DOHH2 (cell line): Measurements from ENCODE around the gene EYA2.

ENCODE experiments used
- H3F3A ChIP-seq: fragments of 200-600 bp; sonication (generic), shearing (Covaris generic); 2 replicates; pipeline ENCODE4 v1.6.0; 2016; ENCODE audit warnings: antibody characterized with exemption, mild to moderate bottlenecking; ENCODE audit not compliant: control insufficient read depth, insufficient read depth
- H3K27ac ChIP-seq: fragments of 200-600 bp; sonication (generic); 2 replicates; pipeline ENCODE4 v1.5.1; 2014; ENCODE audit warnings: low read depth, mild to moderate bottlenecking, low read length, moderate library complexity
- H3K27me3 ChIP-seq: fragments of 200-600 bp; sonication (generic); 2 replicates; pipeline ENCODE4 v1.6.1; 2014; ENCODE audit warnings: mild to moderate bottlenecking, low read length, mixed read lengths; ENCODE audit not compliant: control insufficient read depth
- H3K36me3 ChIP-seq: fragments of 200-600 bp; sonication (generic); 2 replicates; pipeline ENCODE4 v1.6.1; 2014; ENCODE audit warnings: mild to moderate bottlenecking, low read length, moderate library complexity, mixed read lengths; ENCODE audit not compliant: control insufficient read depth
- H3K4me1 ChIP-seq: fragments of 200-600 bp; sonication (generic); 2 replicates; pipeline ENCODE4 v1.6.1; 2014; ENCODE audit warnings: mild to moderate bottlenecking, low read length, mixed read lengths; ENCODE audit not compliant: control insufficient read depth
- H3K4me2 ChIP-seq: fragments of 200-600 bp; sonication (generic); 2 replicates; pipeline ENCODE4 v1.6.0; 2014; ENCODE audit warnings: mild to moderate bottlenecking, low read length, moderate library complexity
- H3K4me3 ChIP-seq: fragments of 200-600 bp; sonication (generic); 2 replicates; pipeline ENCODE4 v1.5.1; 2014; ENCODE audit warnings: mild to moderate bottlenecking, low read length, mixed read lengths
- H3K79me2 ChIP-seq: fragments of 200-600 bp; sonication (generic); 2 replicates; pipeline ENCODE4 v1.6.1; 2014; ENCODE audit warnings: mild to moderate bottlenecking, low read length, mixed read lengths; ENCODE audit not compliant: control insufficient read depth
- H3K9me2 ChIP-seq: fragments of 200-600 bp; sonication (generic); replicated peaks from 2 replicates; pipeline ENCODE4 v1.6.1; 2014; ENCODE audit warnings: mild to moderate bottlenecking, low read length, mixed read lengths; ENCODE audit not compliant: control insufficient read depth
- H3K9me3 ChIP-seq: fragments of 200-600 bp; sonication (generic); 2 replicates; pipeline ENCODE4 v1.6.1; 2014; ENCODE audit warnings: antibody characterized with exemption, low read length, mixed read lengths; ENCODE audit not compliant: control insufficient read depth, insufficient read depth
- H4K20me1 ChIP-seq: fragments of 200-600 bp; sonication (generic); 2 replicates; pipeline ENCODE4 v1.6.0; 2014; ENCODE audit warnings: low read depth, mild to moderate bottlenecking, antibody characterized with exemption, low read length, moderate library complexity; ENCODE audit not compliant: control insufficient read depth, insufficient read depth
- CTCF ChIP-seq: fragments of 200-600 bp; sonication (generic); IDR thresholded peaks from one replicate; pipeline ENCODE4 v1.5.1; 2014; ENCODE audit warnings: antibody characterized with exemption, mild to moderate bottlenecking, low read depth, low read length; ENCODE audit not compliant: poor library complexity, severe bottlenecking
- EZH2phosphoT487 ChIP-seq: fragments of 200-600 bp; sonication (generic); IDR thresholded peaks from 2 replicates; pipeline ENCODE4 v1.6.1; 2017; ENCODE audit warnings: borderline replicate concordance, mild to moderate bottlenecking, antibody characterized with exemption, low read length, moderate library complexity, mixed read lengths

The EYA2 gene

GRCh38 chr20:46905364-46906125 is 10.9 kb downstream of the EYA2 start:
- no peaks in the 10 kb centered on the region for H3K4me1 ChIP-seq
- H4K20me1 ChIP-seq: no peaks in the 10 kb centered on the region
- H3K79me2 ChIP-seq: no peaks in the 10 kb centered on the region
- no peaks in the 10 kb centered on the region for H3F3A ChIP-seq
- H3K27me3 ChIP-seq: peaks cover 3% of the 10 kb centered on the region; the same call in 1 of the 2 replicates
- H3K36me3 ChIP-seq: no peaks in the 10 kb centered on the region
- TF ChIP-seq CTCF: no peak
- TF ChIP-seq EZH2phosphoT487: no peak
- no peak overlapping the region for H3K27ac ChIP-seq
- no peak overlapping the region for H3K4me2 ChIP-seq
- H3K9me2 ChIP-seq: no peaks in the 10 kb centered on the region
- H3K9me3 ChIP-seq: no peaks in the 10 kb centered on the region
- no peak overlapping the region for H3K4me3 ChIP-seq

GRCh38 chr20:46913329-46914044 is 18.8 kb downstream of the EYA2 start:
- no peak overlapping the region for H3K27ac ChIP-seq

DNA sequence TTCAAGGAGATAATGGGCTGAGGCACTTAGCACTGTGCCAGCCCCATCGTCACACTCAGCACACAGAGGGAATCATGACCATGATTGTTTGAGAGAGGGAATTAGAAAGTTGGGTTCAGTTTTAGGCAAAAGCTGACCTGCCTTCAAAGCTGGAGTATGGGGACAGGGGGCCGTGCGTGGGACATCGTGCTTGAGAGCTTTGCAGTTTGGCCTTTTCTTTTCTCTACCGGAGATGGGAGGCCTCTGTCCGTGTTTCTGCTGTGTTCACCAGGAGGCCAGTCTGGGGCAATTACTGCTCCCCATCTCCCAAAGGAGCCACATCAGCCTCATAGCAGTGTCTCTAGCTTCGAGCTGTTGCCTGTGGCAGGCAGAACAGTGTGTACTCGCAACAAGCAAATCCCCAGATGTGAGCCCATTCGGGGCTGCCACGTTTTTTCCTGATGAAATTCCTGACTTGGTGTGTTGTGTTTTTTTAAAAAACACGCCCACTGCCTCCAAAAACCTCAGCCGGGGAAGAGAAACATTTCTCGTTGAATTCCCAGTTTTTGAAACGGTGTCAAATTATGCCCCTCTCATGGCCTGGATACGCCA is 20.2 kb downstream of the EYA2 start:
- TF ChIP-seq EZH2phosphoT487: no peak
- no peak for TF ChIP-seq CTCF
- Histone ChIP-seq H3K79me2 (no peaks in the 10 kb centered on the region), H3K4me3 (no peak overlapping the region), H3K27ac (no peak overlapping the region), H3K4me1 (no peaks in the 10 kb centered on the region), H3F3A (no peaks in the 10 kb centered on the region), H3K4me2 (no peak overlapping the region), H3K36me3 (no peaks in the 10 kb centered on the region), H3K27me3 (0 out of 2 replicates have a peak, but pooled peaks cover 3% of the 10 kb centered on the region), H3K9me3 (no peaks in the 10 kb centered on the region), H3K9me2 (no peaks in the 10 kb centered on the region), H4K20me1 (no peaks in the 10 kb centered on the region)

More at GRCh38 chr20:46913329-46914044, 18.8 kb downstream of the EYA2 start:
- H4K20me1 ChIP-seq: no peaks in the 10 kb centered on the region
- H3K36me3 ChIP-seq: no peaks in the 10 kb centered on the region
- H3K9me2 ChIP-seq: no peaks in the 10 kb centered on the region
- TF ChIP-seq EZH2phosphoT487 (no peak), CTCF (no peak)
- no peaks in the 10 kb centered on the region for H3K4me1 ChIP-seq
- H3K4me2 ChIP-seq: no peak overlapping the region
- H3F3A ChIP-seq: no peaks in the 10 kb centered on the region
- H3K4me3 ChIP-seq: no peak overlapping the region
- H3K9me3 ChIP-seq: no peaks in the 10 kb centered on the region
- 0 out of 2 replicates have a peak, but pooled peaks cover 3% of the 10 kb centered on the region for H3K27me3 ChIP-seq
- H3K79me2 ChIP-seq: no peaks in the 10 kb centered on the region
